ENCODE measurements around the gene HIBCH.
"Not testable (repeated sequence)": the region's sequence is repeated elsewhere in the genome, so short reads cannot be mapped to it uniquely, and the experiment has no call there.

HIBCH gene

DNA sequence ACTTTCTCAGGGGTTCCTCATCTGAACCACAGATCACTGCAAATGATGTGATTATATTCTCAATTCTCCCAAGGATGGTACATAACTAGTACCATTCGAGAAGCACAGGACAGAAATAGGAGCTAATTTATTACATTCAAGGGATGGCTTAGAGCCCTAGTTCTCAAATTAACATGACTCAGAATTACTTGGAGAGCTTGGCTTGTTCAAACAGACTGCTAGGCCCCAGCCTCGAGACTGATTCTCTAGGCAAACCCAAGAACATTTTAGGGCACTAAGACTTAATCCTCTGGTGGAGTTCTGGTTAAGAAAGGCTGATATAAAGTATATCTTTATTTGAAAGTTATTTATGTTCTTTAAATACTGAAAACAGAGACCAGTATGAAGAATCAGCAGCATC, 35.8 kb downstream of the HIBCH start:
- H3K79me2 ChIP-seq (ENCODE audit: insufficient read depth, low read length): no peaks in the 10 kb centered on the region
- no peaks in the 10 kb centered on the region for H3K27me3 ChIP-seq (ENCODE audit: insufficient read depth, low read length)
- H3K4me2 ChIP-seq (ENCODE audit: low read length): no peak overlapping the region
- no peak overlapping the region for H3K9ac ChIP-seq (ENCODE audit: low read length)
- TF ChIP-seq EZH2 (IDR thresholded peaks at IDR 0.05; ENCODE audit: borderline replicate concordance, low read length): no peak
- TF ChIP-seq, protein P1, sequence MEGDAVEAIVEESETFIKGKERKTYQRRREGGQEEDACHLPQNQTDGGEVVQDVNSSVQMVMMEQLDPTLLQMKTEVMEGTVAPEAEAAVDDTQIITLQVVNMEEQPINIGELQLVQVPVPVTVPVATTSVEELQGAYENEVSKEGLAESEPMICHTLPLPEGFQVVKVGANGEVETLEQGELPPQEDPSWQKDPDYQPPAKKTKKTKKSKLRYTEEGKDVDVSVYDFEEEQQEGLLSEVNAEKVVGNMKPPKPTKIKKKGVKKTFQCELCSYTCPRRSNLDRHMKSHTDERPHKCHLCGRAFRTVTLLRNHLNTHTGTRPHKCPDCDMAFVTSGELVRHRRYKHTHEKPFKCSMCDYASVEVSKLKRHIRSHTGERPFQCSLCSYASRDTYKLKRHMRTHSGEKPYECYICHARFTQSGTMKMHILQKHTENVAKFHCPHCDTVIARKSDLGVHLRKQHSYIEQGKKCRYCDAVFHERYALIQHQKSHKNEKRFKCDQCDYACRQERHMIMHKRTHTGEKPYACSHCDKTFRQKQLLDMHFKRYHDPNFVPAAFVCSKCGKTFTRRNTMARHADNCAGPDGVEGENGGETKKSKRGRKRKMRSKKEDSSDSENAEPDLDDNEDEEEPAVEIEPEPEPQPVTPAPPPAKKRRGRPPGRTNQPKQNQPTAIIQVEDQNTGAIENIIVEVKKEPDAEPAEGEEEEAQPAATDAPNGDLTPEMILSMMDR (IDR thresholded peaks at IDR 0.05; ENCODE audit: low read length): no peak
- no peaks in the 10 kb centered on the region for H3F3A ChIP-seq (ENCODE audit: insufficient read depth, low read length)
- no peaks in the 10 kb centered on the region for H3K9me2 ChIP-seq (ENCODE audit: low read depth, low read length)
- H3K4me3 ChIP-seq (ENCODE audit: low read depth, low read length, poor library complexity, severe bottlenecking): no peak overlapping the region
- H3K9me3 ChIP-seq (ENCODE audit: low read length): no peaks in the 10 kb centered on the region
- peaks cover 22% of the 10 kb centered on the region for H3K36me3 ChIP-seq (ENCODE audit: insufficient read depth, low read length)
- H3K27ac ChIP-seq (ENCODE audit: low read depth, low read length, poor library complexity, severe bottlenecking): no peak overlapping the region
- H4K20me1 ChIP-seq (ENCODE audit: insufficient read depth, low read length): no peaks in the 10 kb centered on the region
- no peaks in the 10 kb centered on the region for H3K4me1 ChIP-seq (ENCODE audit: insufficient read depth, low read length, severe bottlenecking)
- no peak overlapping the region for H2AFZ ChIP-seq (ENCODE audit: low read length)

DNA sequence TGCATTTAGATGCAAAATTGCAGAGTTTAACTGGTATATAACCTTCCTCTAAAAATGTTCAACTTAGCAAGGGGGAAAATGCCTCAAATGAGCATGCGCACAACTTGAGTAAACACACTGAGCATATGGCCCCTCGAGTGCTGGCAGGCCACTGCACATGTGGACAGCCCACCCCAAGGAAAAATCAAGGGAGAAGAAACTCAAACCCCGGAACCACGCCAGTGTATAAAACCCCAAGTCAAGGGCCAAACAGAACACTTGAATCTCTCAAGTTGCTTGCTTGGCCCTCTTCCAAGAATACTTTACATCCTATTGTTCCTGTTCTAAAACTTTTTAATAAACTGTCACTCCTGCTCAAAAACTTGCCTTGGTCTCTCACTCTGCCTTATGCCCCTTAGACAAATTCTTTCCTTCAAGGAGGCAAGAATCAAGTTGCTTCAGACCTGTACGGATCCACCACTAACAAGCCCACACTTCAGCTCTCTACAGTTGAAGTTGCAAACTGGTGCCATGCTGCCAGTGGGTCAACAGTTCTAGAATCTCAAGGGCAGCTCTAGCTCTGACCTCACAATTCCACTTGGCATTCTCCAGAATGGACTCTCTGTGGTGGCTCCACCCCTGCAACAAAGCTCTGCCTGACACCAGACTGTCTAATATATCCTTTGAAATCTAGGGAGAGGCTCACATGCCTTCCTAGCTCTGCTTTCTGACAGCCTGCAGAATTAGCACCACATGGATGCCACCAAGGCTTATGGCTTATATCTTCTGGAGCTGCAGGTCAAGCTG, 38.9 kb downstream of the HIBCH start:
- no peaks in the 10 kb centered on the region for H3F3A ChIP-seq (ENCODE audit: insufficient read depth, low read length)
- H3K36me3 ChIP-seq (ENCODE audit: insufficient read depth, low read length): peaks cover 10% of the 10 kb centered on the region; the same call in 1 of the 2 replicates
- H3K9me3 ChIP-seq (ENCODE audit: low read length): no peaks in the 10 kb centered on the region
- no peaks in the 10 kb centered on the region for H3K9me2 ChIP-seq (ENCODE audit: low read depth, low read length)
- H3K27ac ChIP-seq (ENCODE audit: low read depth, low read length, poor library complexity, severe bottlenecking): no peak overlapping the region
- H2AFZ ChIP-seq (ENCODE audit: low read length): no peak overlapping the region
- TF ChIP-seq EZH2 (IDR thresholded peaks at IDR 0.05; ENCODE audit: borderline replicate concordance, low read length): no peak
- TF ChIP-seq, protein P1 (IDR thresholded peaks at IDR 0.05; ENCODE audit: low read length): no peak
- no peaks in the 10 kb centered on the region for H3K27me3 ChIP-seq (ENCODE audit: insufficient read depth, low read length)
- no peak overlapping the region for H3K4me2 ChIP-seq (ENCODE audit: low read length)
- H3K9ac ChIP-seq (ENCODE audit: low read length): no peak overlapping the region
- H4K20me1 ChIP-seq (ENCODE audit: insufficient read depth, low read length): no peaks in the 10 kb centered on the region
- peaks cover 4% of the 10 kb centered on the region for H3K4me1 ChIP-seq (ENCODE audit: insufficient read depth, low read length, severe bottlenecking)
- H3K79me2 ChIP-seq (ENCODE audit: insufficient read depth, low read length): no peaks in the 10 kb centered on the region
- no peak overlapping the region for H3K4me3 ChIP-seq (ENCODE audit: low read depth, low read length, poor library complexity, severe bottlenecking)

DNA sequence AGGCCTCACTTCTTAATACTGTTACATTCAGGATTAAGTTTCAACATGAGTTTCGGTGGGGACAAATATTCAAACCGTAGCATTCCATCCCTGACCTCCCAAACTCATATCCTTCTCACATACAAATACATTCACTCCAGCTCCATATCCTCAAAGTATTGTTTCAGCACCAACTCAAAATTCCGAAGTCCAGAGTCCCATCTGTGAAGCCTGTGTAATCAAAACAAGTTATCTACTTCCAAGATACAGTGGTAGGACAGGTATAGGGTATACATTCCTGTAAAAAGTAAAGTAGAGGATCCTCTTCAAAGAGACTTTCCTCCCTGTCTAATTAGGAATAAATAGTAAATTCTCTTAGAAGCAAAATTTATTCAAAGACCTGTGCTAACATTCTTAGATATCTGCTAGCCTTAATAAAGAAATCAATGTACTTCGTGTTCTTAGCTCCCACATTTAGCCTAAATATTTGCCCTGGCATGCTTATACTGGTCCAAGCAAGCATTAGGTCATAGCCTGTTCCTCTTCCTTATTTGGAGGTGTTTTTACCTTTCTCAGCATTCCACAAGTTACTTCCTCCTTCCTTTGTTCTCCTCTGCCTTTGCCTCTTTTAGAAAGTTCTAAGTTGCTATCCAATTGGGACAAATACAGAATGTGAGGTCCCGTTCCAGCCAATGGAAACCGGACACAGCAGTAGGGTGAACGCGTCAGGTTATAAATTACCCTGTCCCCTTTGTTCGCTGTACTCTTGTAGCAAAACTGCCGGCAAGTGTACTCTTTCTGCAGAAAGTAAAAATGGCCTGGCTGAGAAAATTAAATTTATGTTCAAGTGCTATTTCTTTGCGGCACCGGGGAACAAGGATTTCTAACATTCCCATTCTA, 40.1 kb downstream of the HIBCH start:
- peaks cover 10% of the 10 kb centered on the region; the same call in 1 of the 2 replicates for H3K36me3 ChIP-seq (ENCODE audit: insufficient read depth, low read length)
- H3K4me1 ChIP-seq (ENCODE audit: insufficient read depth, low read length, severe bottlenecking): not testable (repeated sequence)

More for the DNA sequence above, 40.1 kb downstream of the HIBCH start:
- H2AFZ ChIP-seq (ENCODE audit: low read length); H3K9me3 ChIP-seq (ENCODE audit: low read length); H3K27me3 ChIP-seq (ENCODE audit: insufficient read depth, low read length); H3K79me2 ChIP-seq (ENCODE audit: insufficient read depth, low read length); H3K9ac ChIP-seq (ENCODE audit: low read length); H3K4me3 ChIP-seq (ENCODE audit: low read depth, low read length, poor library complexity, severe bottlenecking); H3F3A ChIP-seq (ENCODE audit: insufficient read depth, low read length); H3K9me2 ChIP-seq (ENCODE audit: low read depth, low read length); H3K27ac ChIP-seq (ENCODE audit: low read depth, low read length, poor library complexity, severe bottlenecking); H4K20me1 ChIP-seq (ENCODE audit: insufficient read depth, low read length); H3K4me2 ChIP-seq (ENCODE audit: low read length): not testable (repeated sequence)
